GM18505 (cell line): ENCODE results near the gene FDPS.
A peak's percentile ranks its signal among the peaks of the same experiment; 100 is the strongest.

ENCODE experiments used
- ATAC-seq: cut with Tn5 transposase; IDR thresholded peaks from one replicate; pipeline ENCODE4 v1.9.1; 2021; ENCODE audit not compliant: unreplicated experiment
- POLR2A ChIP-seq: IDR thresholded peaks from 4 replicates; pipeline ENCODE4 v1.6.1; 2011; ENCODE audit warnings: borderline replicate concordance; ENCODE audit not compliant: insufficient read depth, insufficient read length; ENCODE audit errors: extremely low read depth

The FDPS gene

GRCh38 chr1:155308493-155309422 is at the start of gene FDPS:
Gene FDPS (plus strand): TSS chr1:155308866. CDS start chr1:155309790, 924 bp downstream.
- ATAC-seq, result peak; percentile 95
- peak; percentile 82 for TF ChIP-seq POLR2A

- TF ChIP-seq POLR2A, result no peak
- ATAC-seq, result no peak
Measured at GRCh38 chr1:155260276-155260675, 48.4 kb upstream of the FDPS start.

GRCh38 chr1:155261493-155261851 is 47.2 kb upstream of the FDPS start:
- ATAC-seq, result no peak
- TF ChIP-seq POLR2A, result no peak

GRCh38 chr1:155261852-155262673 is 46.6 kb upstream of the FDPS start, which contains the start of gene SCAMP3:
Gene SCAMP3 (minus strand): TSS chr1:155262360. CDS start chr1:155262151, 209 bp downstream.
- ATAC-seq, result peak; percentile 85
- TF ChIP-seq POLR2A, result peak; percentile 87

- ATAC-seq, result no peak
- no peak for TF ChIP-seq POLR2A
Measured at GRCh38 chr1:155263067-155263466, 45.6 kb upstream of the FDPS start.

- no peak for ATAC-seq
- TF ChIP-seq POLR2A, result no peak
Measured at GRCh38 chr1:155266553-155266952, 42.1 kb upstream of the FDPS start.

GRCh38 chr1:155267373-155267772 is 41.3 kb upstream of the FDPS start:
- no peak for TF ChIP-seq POLR2A
- no peak for ATAC-seq

- ATAC-seq, result no peak
- no peak for TF ChIP-seq POLR2A
Measured at GRCh38 chr1:155268630-155269029, 40.0 kb upstream of the FDPS start.

GRCh38 chr1:155269381-155269780 is 39.3 kb upstream of the FDPS start:
- no peak for ATAC-seq
- TF ChIP-seq POLR2A, result no peak

GRCh38 chr1:155272466-155273342 is 36.0 kb upstream of the FDPS start:
- ATAC-seq, result peak; percentile 32
- TF ChIP-seq POLR2A, result no peak

- peak; percentile 91 for TF ChIP-seq POLR2A
- peak; percentile 75 for ATAC-seq
Measured at GRCh38 chr1:155273343-155274245, 35.1 kb upstream of the FDPS start, which contains the start of gene CLK2. Gene CLK2 (minus strand): TSS chr1:155273504. CDS start chr1:155270977, 2,527 bp downstream.
